ENCODE measurements around the gene STAT4.

STAT4 gene

DNA sequence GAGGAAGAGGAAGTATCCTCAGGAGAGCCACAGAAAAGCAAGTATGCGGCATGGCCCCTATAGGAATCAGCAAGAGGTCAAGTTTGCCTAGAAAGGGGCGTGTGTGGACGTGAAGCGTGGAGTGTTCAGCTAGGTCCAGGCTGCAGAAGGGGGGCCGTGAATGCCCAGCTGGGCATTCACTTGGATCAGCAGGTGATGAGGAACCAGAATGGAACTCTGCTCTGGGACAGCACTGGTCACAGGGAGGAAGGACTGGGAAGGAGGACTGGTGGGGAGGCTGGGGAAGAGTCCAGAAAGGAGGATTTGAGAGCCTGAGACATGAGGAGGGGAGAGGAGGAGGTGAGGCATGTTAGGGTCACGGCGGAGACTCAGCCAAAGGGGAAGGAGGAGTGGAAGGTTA is 156.6 kb downstream of the STAT4 start:
- no peak for DNase-seq (ENCODE audit: low read depth)

DNA sequence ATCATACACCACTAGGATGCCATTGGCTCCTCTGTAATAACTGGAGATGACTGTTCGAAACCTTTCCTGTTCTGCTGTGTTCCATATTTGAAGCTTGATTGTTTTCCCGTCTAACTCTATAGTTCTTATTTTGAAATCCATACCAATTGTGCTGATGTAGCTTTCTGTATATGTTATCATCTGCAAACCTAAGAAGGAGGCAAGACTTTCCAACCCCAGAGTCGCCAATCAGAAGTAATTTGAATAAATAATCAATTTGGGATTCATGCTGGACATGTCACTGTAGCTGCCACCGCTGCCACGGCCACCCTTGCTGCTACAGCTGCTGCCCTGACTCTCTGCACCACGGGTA is 157.5 kb downstream of the STAT4 start:
- no peak for DNase-seq (ENCODE audit: low read depth)

DNA sequence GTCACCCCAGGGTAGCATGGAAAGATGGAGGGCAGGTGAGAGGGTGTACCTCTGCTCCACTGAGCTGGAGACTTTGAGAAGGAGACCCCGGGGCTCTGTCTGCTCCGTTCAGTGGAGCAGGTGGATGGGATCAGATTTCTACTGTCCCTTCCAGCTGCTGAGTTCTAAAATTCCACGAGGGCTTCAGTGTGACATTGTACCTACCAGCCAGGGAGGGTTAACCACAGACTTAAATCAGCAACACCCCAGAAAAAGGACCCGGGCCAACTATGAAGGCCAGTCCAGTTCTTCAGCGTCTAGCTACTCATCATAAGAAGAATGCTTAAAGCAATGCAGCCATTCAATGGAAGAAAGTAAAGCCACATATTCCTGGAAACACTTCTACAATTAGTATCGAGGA is 160.7 kb downstream of the STAT4 start:
- DNase-seq (ENCODE audit: low read depth) = no peak

DNA sequence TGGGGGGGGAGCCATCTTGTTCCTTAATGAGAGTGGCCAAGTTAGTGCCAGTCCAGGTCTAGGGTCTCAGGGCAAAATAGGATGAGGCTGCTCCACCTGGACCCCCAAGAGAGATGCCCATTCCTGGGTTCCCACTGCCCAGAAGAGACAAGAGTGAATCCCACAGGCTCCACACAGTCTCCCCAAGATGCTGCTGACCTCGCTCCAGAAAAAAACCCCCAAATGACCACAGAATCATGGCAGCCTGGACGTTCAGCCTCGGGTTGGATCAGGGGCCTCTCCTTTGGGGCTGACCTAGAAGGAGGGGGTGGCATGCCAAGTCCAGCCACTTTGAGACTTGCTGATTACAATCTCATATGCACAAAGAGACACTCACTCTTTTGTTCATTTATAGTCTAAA is 161.9 kb downstream of the STAT4 start:
- DNase-seq (ENCODE audit: low read depth) = no peak

DNA sequence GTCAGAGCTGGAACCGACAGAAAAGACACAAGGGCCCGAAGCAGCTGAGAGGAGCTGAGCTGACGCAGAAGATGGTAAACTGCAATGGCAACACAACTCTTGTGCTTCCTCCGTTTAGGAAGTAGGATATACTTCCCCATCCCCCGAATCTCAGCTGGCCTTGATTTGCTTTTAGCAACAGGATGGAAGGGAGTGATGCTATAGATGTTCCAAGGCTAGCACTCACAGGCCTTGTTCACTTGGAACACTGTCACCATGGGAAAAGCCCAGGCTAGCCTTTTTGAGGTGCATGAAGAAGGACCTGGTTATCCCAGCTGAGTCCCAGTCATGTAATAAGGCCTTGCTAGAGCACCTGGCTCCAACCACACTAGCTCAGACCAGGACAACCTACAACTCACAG is 162.9 kb downstream of the STAT4 start:
- DNase-seq (ENCODE audit: low read depth) = no peak

DNA sequence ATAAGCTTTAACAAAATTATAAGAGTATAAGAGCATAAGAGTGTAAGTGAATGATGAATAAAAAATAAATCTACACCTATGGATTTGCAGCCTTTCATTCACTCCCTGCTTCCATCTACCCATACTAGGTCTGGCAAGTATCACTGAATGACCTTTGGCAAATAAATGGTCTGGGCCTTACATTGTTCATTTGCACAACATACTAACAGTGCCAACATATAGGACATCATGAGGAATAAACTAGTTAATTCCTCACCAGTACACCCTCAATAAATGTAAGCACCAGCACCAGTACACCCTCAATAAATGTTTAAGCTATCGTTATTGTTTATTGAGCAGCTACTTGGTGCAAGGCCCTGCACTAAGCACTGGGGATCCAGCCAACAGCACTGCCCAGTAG is 163.7 kb downstream of the STAT4 start:
- DNase-seq (ENCODE audit: low read depth) = no peak

DNA sequence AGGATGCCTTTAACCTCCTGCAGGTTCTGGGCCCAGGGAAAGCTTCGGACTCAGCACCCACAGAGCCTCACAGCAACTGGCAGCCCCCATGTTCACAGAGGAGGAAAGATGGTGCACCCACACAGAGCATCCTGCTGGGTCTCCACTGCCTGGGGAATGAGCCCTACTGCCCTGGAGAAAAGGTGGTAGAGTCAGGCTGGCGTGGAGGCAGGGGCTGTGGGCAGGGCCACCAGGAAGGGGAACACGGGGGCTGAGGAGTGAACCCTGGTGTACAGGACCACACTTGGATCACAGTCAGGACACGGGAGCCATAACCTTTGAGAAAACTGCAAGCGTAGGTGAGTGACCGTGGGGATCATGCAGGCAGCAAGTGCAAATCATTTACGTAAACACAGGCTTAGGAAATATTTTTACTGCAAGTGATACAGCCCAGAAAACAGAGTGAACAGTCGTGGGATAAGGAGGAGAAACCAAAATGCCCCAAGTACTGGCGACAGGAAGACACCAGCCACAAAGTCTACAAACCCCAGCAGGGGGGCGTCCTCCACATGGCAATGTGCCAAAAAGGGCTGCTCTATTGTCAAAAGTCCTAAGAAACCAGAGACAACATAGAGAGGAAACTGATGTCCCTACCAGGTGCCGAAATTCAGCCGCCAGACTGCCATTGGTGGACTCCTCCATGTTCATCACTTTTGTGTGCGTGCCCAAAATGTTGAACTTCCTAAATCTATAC is 164.4 kb downstream of the STAT4 start:
- no peak for DNase-seq (ENCODE audit: low read depth)

DNA sequence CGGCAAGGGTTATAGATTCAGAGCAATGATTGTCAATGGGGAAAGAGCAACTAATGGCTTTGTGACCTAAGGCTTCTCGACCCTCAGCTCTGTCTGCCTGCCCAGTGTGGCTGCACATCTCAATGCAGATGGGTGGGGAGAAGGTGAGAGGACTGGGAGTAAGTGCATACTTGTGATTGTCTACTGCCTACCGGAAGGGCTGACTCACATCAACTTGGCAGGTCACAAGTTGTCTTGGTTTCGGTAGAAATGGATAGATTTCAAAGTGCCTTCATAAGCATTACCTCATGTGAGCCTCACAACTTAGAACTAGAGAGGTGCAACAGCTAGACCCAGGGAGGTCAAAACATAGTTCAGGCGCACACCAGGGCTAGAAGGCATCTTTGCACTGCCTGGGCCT is 166.2 kb downstream of the STAT4 start:
- no peak for DNase-seq (ENCODE audit: low read depth)

DNA sequence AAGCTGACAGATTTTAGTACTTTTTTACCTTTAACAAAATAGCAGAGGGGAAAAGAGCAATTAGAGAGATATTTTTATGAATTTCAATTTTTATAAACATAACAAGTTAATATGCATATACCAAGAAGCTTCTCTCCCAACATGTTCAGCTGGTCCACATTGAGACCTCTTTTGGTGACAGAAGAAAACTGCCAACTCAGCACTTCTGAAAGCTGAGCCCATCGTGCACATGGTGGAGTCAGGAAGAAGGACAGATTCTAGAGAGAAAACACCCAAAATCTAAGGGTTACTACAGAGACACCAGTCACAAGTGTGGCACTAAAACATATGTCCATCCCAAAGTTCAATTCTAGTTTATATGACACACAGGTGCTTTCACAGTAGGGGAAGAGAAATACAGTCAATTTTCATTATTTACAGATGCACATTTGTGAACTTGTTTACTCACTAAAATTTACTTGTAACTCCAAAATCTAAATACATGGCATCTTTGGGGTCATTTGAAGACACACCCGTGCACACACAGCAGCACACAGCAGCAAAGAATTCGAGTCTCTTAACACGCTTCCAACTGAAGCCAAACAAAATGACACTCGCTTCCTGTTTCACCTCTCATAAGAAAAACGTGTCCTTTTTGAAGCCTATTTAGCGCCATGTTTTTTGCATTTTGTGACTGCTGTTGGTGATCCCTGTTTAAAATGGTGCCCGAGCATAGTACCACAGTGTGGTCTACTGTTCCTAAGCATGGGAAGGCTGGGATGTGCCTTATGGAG is 168.3 kb downstream of the STAT4 start:
- DNase-seq (ENCODE audit: low read depth) = no peak

DNA sequence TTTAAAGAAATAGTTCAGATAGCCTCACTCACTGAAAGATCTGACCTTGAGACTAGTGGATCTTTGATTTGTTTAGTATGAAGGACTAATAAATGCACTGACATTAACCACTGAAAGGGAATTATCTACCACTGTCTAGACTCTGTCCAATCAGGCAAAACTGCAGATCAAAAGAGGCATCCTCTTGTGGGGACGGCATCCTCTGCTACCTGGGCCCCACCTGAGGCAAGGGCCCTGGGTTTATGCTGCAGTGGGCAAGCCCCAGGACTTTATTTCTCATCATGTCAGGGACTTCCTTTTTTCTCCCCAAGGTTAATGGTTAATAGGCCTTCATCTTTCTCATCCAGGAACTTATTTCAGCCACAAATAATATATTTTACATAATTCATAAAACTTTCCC is 169.1 kb downstream of the STAT4 start:
- DNase-seq (ENCODE audit: low read depth) = no peak

DNA sequence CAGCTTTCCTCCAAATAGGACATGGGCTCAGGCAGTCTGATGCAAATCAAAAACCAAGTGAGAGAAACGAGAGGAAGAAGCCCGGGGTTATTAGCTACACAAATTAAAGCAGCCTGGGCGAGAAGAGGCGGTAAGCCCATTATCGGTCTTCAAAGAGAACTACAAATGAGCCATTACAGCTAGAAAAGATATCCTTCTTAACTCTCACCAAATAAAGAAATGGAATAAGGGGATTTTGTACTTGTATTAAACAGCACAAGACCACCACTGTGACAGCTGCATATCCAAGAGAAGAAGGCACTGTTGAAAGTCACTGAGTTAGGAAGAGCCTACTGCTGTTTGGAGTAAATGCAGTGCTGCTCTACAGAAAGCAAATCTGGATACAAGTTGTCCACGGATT is 169.5 kb downstream of the STAT4 start:
- no peak for DNase-seq (ENCODE audit: low read depth)

DNA sequence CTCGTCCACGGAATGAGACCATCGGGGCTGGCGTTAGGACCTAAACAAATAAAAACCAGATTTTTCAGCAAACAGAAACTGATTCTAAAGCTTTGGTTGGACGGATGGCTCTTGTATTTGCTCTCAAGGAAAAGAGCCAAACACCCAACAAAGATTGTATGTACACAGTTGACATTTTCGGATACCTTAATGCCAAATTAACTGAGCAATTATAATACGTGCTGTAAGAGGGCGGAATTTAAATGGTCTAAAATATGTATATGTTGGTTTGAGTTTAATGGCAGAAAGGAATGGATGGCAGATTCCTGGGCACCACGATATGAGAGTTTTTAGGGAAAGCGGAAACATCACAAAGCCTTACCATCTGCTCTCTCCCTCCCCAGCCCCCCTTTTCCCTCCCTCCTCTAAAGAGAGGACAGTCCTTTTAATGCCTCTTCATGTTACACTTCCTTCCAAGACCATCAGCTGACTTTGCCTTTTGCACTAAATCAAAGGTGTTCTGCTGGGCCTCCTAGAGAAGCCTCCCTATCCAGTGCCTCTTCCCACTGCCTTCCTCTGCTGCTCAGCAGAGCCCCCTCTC is 170.1 kb downstream of the STAT4 start:
- no peak for DNase-seq (ENCODE audit: low read depth)

DNA sequence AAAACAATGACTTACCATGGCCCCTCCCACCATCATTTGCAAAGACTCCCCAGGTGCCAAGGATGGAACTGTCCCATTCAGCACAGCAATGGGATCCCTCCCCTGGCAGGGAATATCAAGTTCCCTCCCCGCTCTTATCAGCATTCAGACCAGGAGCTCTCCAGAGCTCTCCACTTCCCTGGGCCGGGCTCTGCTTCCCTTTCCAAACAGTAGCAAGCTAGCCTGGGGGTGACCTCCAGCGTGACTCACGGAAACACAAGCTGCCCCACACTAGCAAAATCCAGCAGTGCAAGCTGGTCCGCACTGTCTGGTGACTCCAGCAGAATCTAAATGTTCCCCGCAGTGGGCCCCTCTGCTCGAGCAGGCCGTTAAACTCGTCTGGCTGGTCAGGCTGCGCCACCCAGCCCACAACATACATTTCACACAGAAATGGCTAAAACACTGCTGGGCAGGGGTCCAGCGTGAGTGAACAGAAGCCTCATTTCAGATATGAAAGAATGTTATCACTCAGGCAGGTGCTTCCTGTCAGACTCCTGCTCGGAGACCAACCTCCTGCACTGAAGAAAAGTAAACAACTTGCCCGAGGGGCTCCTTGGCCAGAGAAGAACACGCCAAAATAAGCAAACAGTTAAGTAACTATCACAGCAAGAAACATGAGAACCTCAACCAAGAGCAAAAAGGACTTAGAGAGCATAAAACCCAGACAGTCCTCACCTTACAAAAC is 170.7 kb downstream of the STAT4 start:
- DNase-seq (ENCODE audit: low read depth) = no peak
